OCI-LY1 (cell line): ENCODE measurements around the gene SIRT3.
"Not testable (repeated sequence)": the region's sequence is repeated elsewhere in the genome, so short reads cannot be mapped to it uniquely, and the experiment has no call there.

Source experiments
- CTCF ChIP-seq: fragments of 200-600 bp; sonication (generic), shearing (Covaris generic); IDR thresholded peaks from 2 replicates; pipeline ENCODE4 v1.5.1; 2017; ENCODE audit warnings: mild to moderate bottlenecking, antibody characterized with exemption, low read length, moderate library complexity, mixed read lengths
- EZH2 ChIP-seq: fragments of 200-600 bp; sonication (generic), shearing (Covaris generic); IDR thresholded peaks from 2 replicates; pipeline ENCODE4 v1.8.0; 2017; ENCODE audit warnings: borderline replicate concordance, mixed run types, mild to moderate bottlenecking, antibody characterized with exemption, low read length, moderate library complexity, mixed read lengths

- not testable (repeated sequence) for TF ChIP-seq EZH2, CTCF
These were observed 2.2 kb upstream of the SIRT3 start for GRCh38 chr11:238346-238745.
